A673 (cell line): ENCODE data around the gene B4GALNT1.

Experiments used
- EZH2 ChIP-seq: fragments of 200-600 bp; sonication (generic); IDR thresholded peaks from 2 replicates; pipeline ENCODE4 v1.6.1; 2017; ENCODE audit warnings: borderline replicate concordance, low read depth, mild to moderate bottlenecking, mixed read lengths, antibody characterized with exemption, low read length; ENCODE audit not compliant: poor library complexity, severe bottlenecking
- TF ChIP-seq, protein P1 (sequence below): fragments of 300-800, 200-600 bp; sonication (generic); conservative IDR thresholded peaks from 2 replicates; pipeline ENCODE4 v1.5.1; 2017; ENCODE audit warnings: low read depth, mild to moderate bottlenecking, antibody characterized with exemption, low read length, moderate library complexity, mixed read lengths

- TF ChIP-seq, protein P1, sequence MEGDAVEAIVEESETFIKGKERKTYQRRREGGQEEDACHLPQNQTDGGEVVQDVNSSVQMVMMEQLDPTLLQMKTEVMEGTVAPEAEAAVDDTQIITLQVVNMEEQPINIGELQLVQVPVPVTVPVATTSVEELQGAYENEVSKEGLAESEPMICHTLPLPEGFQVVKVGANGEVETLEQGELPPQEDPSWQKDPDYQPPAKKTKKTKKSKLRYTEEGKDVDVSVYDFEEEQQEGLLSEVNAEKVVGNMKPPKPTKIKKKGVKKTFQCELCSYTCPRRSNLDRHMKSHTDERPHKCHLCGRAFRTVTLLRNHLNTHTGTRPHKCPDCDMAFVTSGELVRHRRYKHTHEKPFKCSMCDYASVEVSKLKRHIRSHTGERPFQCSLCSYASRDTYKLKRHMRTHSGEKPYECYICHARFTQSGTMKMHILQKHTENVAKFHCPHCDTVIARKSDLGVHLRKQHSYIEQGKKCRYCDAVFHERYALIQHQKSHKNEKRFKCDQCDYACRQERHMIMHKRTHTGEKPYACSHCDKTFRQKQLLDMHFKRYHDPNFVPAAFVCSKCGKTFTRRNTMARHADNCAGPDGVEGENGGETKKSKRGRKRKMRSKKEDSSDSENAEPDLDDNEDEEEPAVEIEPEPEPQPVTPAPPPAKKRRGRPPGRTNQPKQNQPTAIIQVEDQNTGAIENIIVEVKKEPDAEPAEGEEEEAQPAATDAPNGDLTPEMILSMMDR: no peak
- no peak for TF ChIP-seq EZH2
Observed at GRCh38 chr12:57638096-57638495, 5.1 kb upstream of the B4GALNT1 start.
